IMR-90 (cell line): ENCODE results near the gene CAMK2N1. TPM values are rescaled to one million over a fixed set of nuclear protein-coding genes. Genes with fewer than 3 reads are reported as not detected.

Source experiments
- ATAC-seq: fragments of 200-7000 bp; cut with Tn5 transposase; 2 replicates; pipeline ENCODE4 v1.9.1; 2020; ENCODE audit warnings: low read depth, mild to moderate bottlenecking, moderate library complexity
- BruUV-seq: library from RNA; stranded (reverse); fragments of 400-500 nt; replicated peaks from 2 replicates; lab custom pipeline; 2021; lab: Mats Ljungman, UMichigan
- CTCF ChIA-PET: fragments of 300-600 bp; formaldehyde crosslinking; extraction: SDS; loops from one replicate; lab custom pipeline; 2021; ENCODE audit warnings: antibody characterized with exemption; lab: Yijun Ruan, JAX
- POLR2A ChIA-PET: fragments of 300-600 bp; sonication (Branson Sonifier 250); formaldehyde crosslinking; loops from one replicate; lab custom pipeline; 2022; ENCODE audit warnings: antibody characterized with exemption; ENCODE audit not compliant: unreplicated experiment; lab: Charles Lee
- DNase-seq: peaks from one replicate; pipeline ENCODE4 v3.0.0; 2013
- H2AFZ ChIP-seq: replicated peaks from 2 replicates; pipeline ENCODE3; 2013; ENCODE audit warnings: low read length, mild to moderate bottlenecking; ENCODE audit not compliant: poor library complexity
- H2AK5ac ChIP-seq: 2 replicates; pipeline ENCODE4 v1.6.1; 2013; ENCODE audit warnings: low read depth, low read length, inconsistent platforms
- H2AK9ac ChIP-seq: replicated peaks from 2 replicates; pipeline ENCODE3; 2013; ENCODE audit warnings: mild to moderate bottlenecking, low read depth, low read length, moderate library complexity; ENCODE audit not compliant: poor library complexity
- H2BK120ac ChIP-seq: 2 replicates; pipeline ENCODE4 v1.6.1; 2013; ENCODE audit warnings: low read depth, low read length, inconsistent platforms
- H2BK15ac ChIP-seq: 3 replicates; pipeline ENCODE4 v1.6.1; 2013; ENCODE audit warnings: low read depth, low read length, inconsistent platforms
- H2BK20ac ChIP-seq: 2 replicates; pipeline ENCODE4 v1.6.1; 2013; ENCODE audit warnings: low read depth, mild to moderate bottlenecking, inconsistent platforms, low read length, moderate library complexity
- H2BK5ac ChIP-seq: 2 replicates; pipeline ENCODE4 v1.6.1; 2013; ENCODE audit warnings: mild to moderate bottlenecking, low read depth, low read length, inconsistent platforms; ENCODE audit not compliant: poor library complexity, severe bottlenecking
- H3K14ac ChIP-seq: replicated peaks from 2 replicates; pipeline ENCODE4 v1.6.1; 2013; ENCODE audit warnings: low read depth, low read length, inconsistent platforms
- H3K18ac ChIP-seq: 2 replicates; pipeline ENCODE4 v1.6.1; 2013; ENCODE audit warnings: low read depth, low read length, control low read depth
- H3K23ac ChIP-seq: 2 replicates; pipeline ENCODE4 v1.6.1; 2013; ENCODE audit warnings: low read depth, low read length, inconsistent platforms
- H3K27ac ChIP-seq: 2 replicates; pipeline ENCODE4 v1.5.1; 2013; ENCODE audit warnings: mild to moderate bottlenecking, control low read depth, low read length; ENCODE audit not compliant: insufficient read depth
- H3K27me3 ChIP-seq: 2 replicates; pipeline ENCODE4 v1.6.1; 2013; ENCODE audit warnings: low read length; ENCODE audit not compliant: control insufficient read depth, insufficient read depth
- H3K36me3 ChIP-seq: 2 replicates; pipeline ENCODE4 v1.6.1; 2013; ENCODE audit warnings: low read length, mixed read lengths; ENCODE audit not compliant: control insufficient read depth, insufficient read depth
- H3K4ac ChIP-seq: 2 replicates; pipeline ENCODE4 v1.6.1; 2013; ENCODE audit warnings: low read depth, low read length, inconsistent platforms
- H3K4me1 ChIP-seq: 2 replicates; pipeline ENCODE4 v1.6.1; 2013; ENCODE audit warnings: low read length, mixed read lengths; ENCODE audit not compliant: control insufficient read depth, insufficient read depth
- H3K4me2 ChIP-seq: 2 replicates; pipeline ENCODE4 v1.6.1; 2013; ENCODE audit warnings: low read depth, mild to moderate bottlenecking, control low read depth, low read length, moderate library complexity
- H3K4me3 ChIP-seq: 2 replicates; pipeline ENCODE4 v1.5.1; 2013; ENCODE audit warnings: low read depth, mild to moderate bottlenecking, control low read depth, low read length, moderate library complexity; ENCODE audit not compliant: insufficient read depth
- H3K56ac ChIP-seq: 2 replicates; pipeline ENCODE4 v1.6.1; 2013; ENCODE audit warnings: low read length, inconsistent platforms; ENCODE audit not compliant: insufficient read depth; ENCODE audit errors: extremely low read depth
- H3K79me1 ChIP-seq, 2 experiments: 2 replicates each; pipeline ENCODE4 v1.6.1; 2013; ENCODE audit warnings: low read length in 2 of 2, inconsistent platforms in 1 of 2, low read depth in 1 of 2
- H3K9ac ChIP-seq: 2 replicates; pipeline ENCODE4 v1.6.1; 2013; ENCODE audit warnings: low read depth, low read length, control low read depth
- H3K9me1 ChIP-seq: 2 replicates; pipeline ENCODE4 v1.6.1; 2013; ENCODE audit warnings: low read length, inconsistent platforms; ENCODE audit not compliant: insufficient read depth
- H3K9me3 ChIP-seq: 2 replicates; pipeline ENCODE4 v1.6.1; 2013; ENCODE audit warnings: low read length; ENCODE audit not compliant: control insufficient read depth, insufficient read depth
- H4K20me1 ChIP-seq: 2 replicates; pipeline ENCODE4 v1.6.1; 2013; ENCODE audit warnings: low read length, inconsistent platforms; ENCODE audit not compliant: insufficient read depth
- H4K5ac ChIP-seq: 2 replicates; pipeline ENCODE4 v1.6.1; 2013; ENCODE audit warnings: mild to moderate bottlenecking, low read depth, low read length, control low read depth
- H4K8ac ChIP-seq, 2 experiments: 2 replicates each; pipeline ENCODE4 v1.6.1; 2013; ENCODE audit warnings: low read depth in 2 of 2, low read length in 2 of 2, control low read depth in 1 of 2, inconsistent platforms in 1 of 2
- H4K91ac ChIP-seq: 2 replicates; pipeline ENCODE4 v1.6.1; 2013; ENCODE audit warnings: low read depth, low read length, inconsistent platforms; ENCODE audit not compliant: insufficient read depth
- FOS ChIP-seq: fragments of 150-350 bp; IDR thresholded peaks from 2 replicates; pipeline ENCODE4 v1.6.1; 2016; ENCODE audit warnings: low read depth, low read length
- MAZ ChIP-seq: IDR thresholded peaks from 2 replicates; pipeline ENCODE4 v1.6.1; 2012; ENCODE audit warnings: low read depth, mild to moderate bottlenecking, low read length, improper control_type of control experiment, moderate library complexity, borderline replicate concordance
- POLR2A ChIP-seq: IDR thresholded peaks from 2 replicates; pipeline ENCODE4 v1.6.1; 2012; ENCODE audit warnings: mild to moderate bottlenecking, low read depth, low read length
- USF2 ChIP-seq: fragments of 150-350 bp; IDR thresholded peaks from 2 replicates; pipeline ENCODE4 v1.6.1; 2017; ENCODE audit warnings: mild to moderate bottlenecking, antibody characterized with exemption, low read length, low read depth
- WGBS, 2 experiments: methylation state at CpG; one replicate each; pipeline versions ENCODE4 v1.1.5 to v1.1.7; 2013; ENCODE audit warnings: missing lambda C conversion rate in 2 of 2; ENCODE audit not compliant: insufficient read length in 1 of 2; ENCODE audit errors: extremely low coverage in 2 of 2; 5-methylcytosine and 5-hydroxymethylcytosine counted together
- dilution Hi-C: fragments of 300-500 bp; cut with HindIII; formaldehyde crosslinking; loops from one replicate; pipeline ENCODE4 v1.14.3; 2018; ENCODE audit warnings: low sequenced_read_pairs; ENCODE audit not compliant: unreplicated experiment
- in situ Hi-C: fragments of 300-500 bp; cut with MboI; formaldehyde crosslinking; loops from 3 replicates; pipeline ENCODE4 v1.14.3; 2019; ENCODE audit warnings: low sequenced_read_pairs, inconsistent platforms, mixed read lengths
- intact Hi-C: fragments of 100-400 bp; cut with micrococcal nuclease; formaldehyde crosslinking; loops from 2 replicates; pipeline ENCODE4 v1.10.0; 2022
- polyA plus RNA-seq, 3 experiments: library from polyadenylated mRNA; depleted of rRNA; stranded (reverse); fragments of >200 nt; gene quantifications; 2 replicates each; pipeline ENCODE4 v1.2.3, GENCODE V29; 2012; ENCODE audit warnings: low replicate concordance in 1 of 3
- total RNA-seq: library from RNA; depleted of rRNA; stranded (reverse); fragments of >200 nt; gene quantifications from 2 replicates; pipeline ENCODE4 v1.2.3, GENCODE V29; 2012

The CAMK2N1 gene
- total and polyA plus RNA-seq, 2 of the 4 experiments (the other 2 are of a cell fraction) = 10.2 to 44.4 TPM

- H3K18ac ChIP-seq = no peak overlapping the region
- no TSS peak for BruUV-seq
- POLR2A ChIA-PET = no interaction called here
- no peak overlapping the region for H2BK15ac ChIP-seq
- dilution Hi-C loops = no loop called here
- no peaks in the 10 kb centered on the region for H3K4me1 ChIP-seq
- intact Hi-C loops = no loop called here
- H3K23ac ChIP-seq = no peak overlapping the region
- H3K27ac ChIP-seq = no peak overlapping the region
- no peak overlapping the region for H3K56ac ChIP-seq
- no peak overlapping the region for H3K9ac ChIP-seq
- no peaks in the 10 kb centered on the region for H3K79me1 ChIP-seq
- no peak overlapping the region for H2BK20ac ChIP-seq
- WGBS, 2 experiments = no CpG with 5 or more reads among the region's 6 CpGs
- no peak overlapping the region for H2AK5ac ChIP-seq
- no peak overlapping the region for H3K14ac ChIP-seq
- no peak overlapping the region for H3K4me3 ChIP-seq
- H2BK5ac ChIP-seq = no peak overlapping the region
- no peaks in the 10 kb centered on the region for H3K9me1 ChIP-seq
- CTCF ChIA-PET = interaction anchor here (1.3 kb wide), 1 partner anchor 14 kb away, joined by 3 read pairs; no protein-coding TSS in a partner anchor
- in situ Hi-C loops = no loop called here
- peaks cover 13% of the 10 kb centered on the region for H3K27me3 ChIP-seq
- no peak overlapping the region for H2BK120ac ChIP-seq
- H3K4me2 ChIP-seq = no peak overlapping the region
- H3K4ac ChIP-seq = no peak overlapping the region
- H4K20me1 ChIP-seq = no peaks in the 10 kb centered on the region
- no peak overlapping the region for H2AK9ac ChIP-seq
- no peak overlapping the region for H4K5ac ChIP-seq
- TF ChIP-seq FOS (no peak), MAZ (no peak), POLR2A (no peak), USF2 (peak; percentile 95)
- H4K8ac ChIP-seq = no peak overlapping the region
- H4K91ac ChIP-seq = no peak overlapping the region
- no peaks in the 10 kb centered on the region for H3K36me3 ChIP-seq
- H2AFZ ChIP-seq = peak overlapping the region; percentile 80
- DNase-seq (peak; percentile 47), ATAC-seq (peak; percentile 85)
- H3K9me3 ChIP-seq = no peaks in the 10 kb centered on the region
Measured at GRCh38 chr1:20440785-20441200, 45.2 kb downstream of the CAMK2N1 start.
